HL-60 (cell line): Measurements from ENCODE around the gene C17orf67.
A peak's percentile ranks its signal among the peaks of the same experiment; 100 is the strongest.

Experiments
- DNase-seq, 2 experiments: peaks; one replicate each; pipeline ENCODE4 v3.0.0-alpha.2; 2010 to 2020; ENCODE audit warnings: low read depth in 1 of 2, low spot score in 1 of 2
- H3K27ac ChIP-seq: fragments of 250-450 bp; sonication (Bioruptor Pico); replicated peaks from 2 replicates; pipeline ENCODE4 v1.5.1; 2020; ENCODE audit warnings: mild to moderate bottlenecking, moderate library complexity
- H3K27me3 ChIP-seq: fragments of 250-450 bp; sonication (Bioruptor Pico); 2 replicates; pipeline ENCODE4 v1.5.1; 2021; ENCODE audit warnings: mild to moderate bottlenecking, moderate library complexity; ENCODE audit not compliant: insufficient read depth, poor library complexity, severe bottlenecking
- H3K4me3 ChIP-seq: replicated peaks from 2 replicates; pipeline ENCODE4 v1.5.1; 2011; ENCODE audit warnings: mild to moderate bottlenecking, control low read depth, low read length; ENCODE audit not compliant: insufficient read depth
- CTCF ChIP-seq: IDR thresholded peaks from one replicate; pipeline ENCODE4 v1.5.1; 2011; ENCODE audit warnings: low read length, control low read depth, inconsistent platforms; ENCODE audit not compliant: insufficient read depth
- GABPA ChIP-seq: IDR thresholded peaks from 2 replicates; pipeline ENCODE4 v1.6.1; 2012; ENCODE audit warnings: low read depth
- POLR2AphosphoS5 ChIP-seq: IDR thresholded peaks from 2 replicates; pipeline ENCODE4 v1.6.1; 2012; ENCODE audit warnings: low read depth
- SPI1 ChIP-seq: IDR thresholded peaks from 2 replicates; pipeline ENCODE4 v1.6.1; 2012; ENCODE audit warnings: low read depth, mild to moderate bottlenecking, borderline replicate concordance
- TF ChIP-seq, protein P1 (sequence below): IDR thresholded peaks from 2 replicates; pipeline ENCODE4 v1.6.1; 2012; ENCODE audit warnings: low read depth; ENCODE audit not compliant: insufficient replicate concordance

The C17orf67 gene

GRCh38 chr17:56786989-56787482, 46.7 kb downstream of the C17orf67 start:
- Histone ChIP-seq H3K4me3 (no peak overlapping the region), H3K27me3 (no peaks in the 10 kb centered on the region), H3K27ac (peak overlapping the region; percentile 48)
- TF ChIP-seq, protein P1, sequence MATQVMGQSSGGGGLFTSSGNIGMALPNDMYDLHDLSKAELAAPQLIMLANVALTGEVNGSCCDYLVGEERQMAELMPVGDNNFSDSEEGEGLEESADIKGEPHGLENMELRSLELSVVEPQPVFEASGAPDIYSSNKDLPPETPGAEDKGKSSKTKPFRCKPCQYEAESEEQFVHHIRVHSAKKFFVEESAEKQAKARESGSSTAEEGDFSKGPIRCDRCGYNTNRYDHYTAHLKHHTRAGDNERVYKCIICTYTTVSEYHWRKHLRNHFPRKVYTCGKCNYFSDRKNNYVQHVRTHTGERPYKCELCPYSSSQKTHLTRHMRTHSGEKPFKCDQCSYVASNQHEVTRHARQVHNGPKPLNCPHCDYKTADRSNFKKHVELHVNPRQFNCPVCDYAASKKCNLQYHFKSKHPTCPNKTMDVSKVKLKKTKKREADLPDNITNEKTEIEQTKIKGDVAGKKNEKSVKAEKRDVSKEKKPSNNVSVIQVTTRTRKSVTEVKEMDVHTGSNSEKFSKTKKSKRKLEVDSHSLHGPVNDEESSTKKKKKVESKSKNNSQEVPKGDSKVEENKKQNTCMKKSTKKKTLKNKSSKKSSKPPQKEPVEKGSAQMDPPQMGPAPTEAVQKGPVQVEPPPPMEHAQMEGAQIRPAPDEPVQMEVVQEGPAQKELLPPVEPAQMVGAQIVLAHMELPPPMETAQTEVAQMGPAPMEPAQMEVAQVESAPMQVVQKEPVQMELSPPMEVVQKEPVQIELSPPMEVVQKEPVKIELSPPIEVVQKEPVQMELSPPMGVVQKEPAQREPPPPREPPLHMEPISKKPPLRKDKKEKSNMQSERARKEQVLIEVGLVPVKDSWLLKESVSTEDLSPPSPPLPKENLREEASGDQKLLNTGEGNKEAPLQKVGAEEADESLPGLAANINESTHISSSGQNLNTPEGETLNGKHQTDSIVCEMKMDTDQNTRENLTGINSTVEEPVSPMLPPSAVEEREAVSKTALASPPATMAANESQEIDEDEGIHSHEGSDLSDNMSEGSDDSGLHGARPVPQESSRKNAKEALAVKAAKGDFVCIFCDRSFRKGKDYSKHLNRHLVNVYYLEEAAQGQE: no peak
- TF ChIP-seq SPI1 (peak; percentile 92), POLR2AphosphoS5 (peak; percentile 92), CTCF (no peak), GABPA (peak; percentile 58; the same call in 1 of the 2 replicates)
- DNase-seq: peak; percentile 93 to 97

DNA sequence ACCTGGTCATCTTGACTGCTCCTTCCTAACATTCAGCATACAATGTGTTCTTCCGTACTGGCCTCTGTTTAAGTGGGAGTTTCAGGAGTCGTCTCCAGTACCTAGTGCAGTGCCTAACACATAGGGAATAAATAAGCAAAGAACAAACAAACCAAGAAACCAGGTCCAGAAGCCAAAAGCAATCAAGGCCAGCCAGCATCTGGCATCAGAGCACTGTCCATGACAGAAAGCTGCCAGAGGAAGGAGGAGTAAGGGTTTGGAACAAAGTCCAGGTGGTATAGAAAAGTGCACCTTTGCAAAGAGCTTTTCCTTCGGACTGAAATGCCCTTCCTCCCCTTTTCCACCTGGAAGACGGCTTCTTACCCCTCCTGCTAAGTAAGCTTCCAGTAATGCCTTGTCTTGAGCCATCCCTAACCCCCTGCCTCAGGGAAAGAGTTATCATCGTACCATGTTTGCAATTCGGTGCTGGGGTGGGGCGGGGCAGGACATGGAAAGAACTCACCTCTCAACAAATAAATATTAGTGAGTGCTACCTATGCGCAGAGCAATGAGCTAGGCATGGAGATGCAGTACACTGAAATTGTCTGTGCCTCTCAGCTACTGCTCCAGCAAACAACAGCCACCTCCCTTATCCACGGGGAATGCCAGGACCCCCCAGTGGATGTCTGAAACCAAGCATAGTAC, 47.6 kb downstream of the C17orf67 start:
- Histone ChIP-seq H3K27me3 (no peaks in the 10 kb centered on the region), H3K27ac (peak overlapping the region; percentile 48), H3K4me3 (no peak overlapping the region)
- DNase-seq: no peak
- TF ChIP-seq SPI1 (no peak), POLR2AphosphoS5 (no peak), CTCF (no peak)
- TF ChIP-seq, protein P1: no peak

DNA sequence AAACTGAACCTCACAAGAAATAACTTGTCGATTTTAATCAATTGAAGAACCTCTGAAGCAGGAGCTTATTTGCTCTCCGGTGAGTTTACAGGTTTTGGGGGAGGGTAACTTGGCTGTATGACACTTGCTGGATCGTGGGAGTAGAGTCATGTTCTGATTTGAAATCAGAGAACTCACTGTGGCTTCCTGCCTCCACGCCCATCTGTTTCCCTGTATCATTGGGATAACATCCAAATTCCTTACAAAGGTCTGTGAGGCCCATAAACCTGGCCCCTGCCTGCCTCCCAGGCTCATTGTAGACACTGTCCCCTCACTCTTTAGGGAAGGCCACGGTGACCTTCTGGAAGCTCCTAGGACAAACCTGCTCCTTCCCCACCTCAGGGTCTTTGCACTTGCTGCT, 48.3 kb downstream of the C17orf67 start:
- TF ChIP-seq, protein P1: no peak
- TF ChIP-seq SPI1 (no peak), GABPA (no peak), POLR2AphosphoS5 (no peak), CTCF (no peak)
- no peak overlapping the region for H3K4me3 ChIP-seq
- H3K27ac ChIP-seq: no peak overlapping the region
- no peaks in the 10 kb centered on the region for H3K27me3 ChIP-seq
- no peak for DNase-seq
